C4-2B (cell line): ENCODE results near the gene NIPSNAP3A.

Experiments used
- ZFX ChIP-seq: fragments of 450-650 bp; IDR thresholded peaks from 2 replicates; pipeline ENCODE4 v1.6.1; 2017
- TF ChIP-seq, protein P1 (sequence below): fragments of 450-650 bp; conservative IDR thresholded peaks from 2 replicates; pipeline ENCODE4 v1.5.1; 2017; ENCODE audit warnings: mild to moderate bottlenecking

DNA sequence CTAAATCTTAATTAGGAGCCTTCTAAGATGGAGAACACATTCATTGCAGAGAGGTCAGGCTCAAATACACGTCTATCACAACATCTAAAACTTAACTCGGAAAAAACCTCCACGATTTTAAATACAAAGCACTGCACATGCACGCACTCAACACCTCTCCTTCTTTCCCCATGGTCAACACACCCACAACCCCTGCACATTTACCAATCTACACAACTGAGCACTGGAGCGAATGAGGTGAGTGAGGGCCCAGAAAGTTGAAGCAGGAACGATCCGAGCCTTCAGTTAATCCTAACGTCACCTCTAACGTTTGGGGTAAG, 278 bp upstream of the NIPSNAP3A start:
- TF ChIP-seq, protein P1, sequence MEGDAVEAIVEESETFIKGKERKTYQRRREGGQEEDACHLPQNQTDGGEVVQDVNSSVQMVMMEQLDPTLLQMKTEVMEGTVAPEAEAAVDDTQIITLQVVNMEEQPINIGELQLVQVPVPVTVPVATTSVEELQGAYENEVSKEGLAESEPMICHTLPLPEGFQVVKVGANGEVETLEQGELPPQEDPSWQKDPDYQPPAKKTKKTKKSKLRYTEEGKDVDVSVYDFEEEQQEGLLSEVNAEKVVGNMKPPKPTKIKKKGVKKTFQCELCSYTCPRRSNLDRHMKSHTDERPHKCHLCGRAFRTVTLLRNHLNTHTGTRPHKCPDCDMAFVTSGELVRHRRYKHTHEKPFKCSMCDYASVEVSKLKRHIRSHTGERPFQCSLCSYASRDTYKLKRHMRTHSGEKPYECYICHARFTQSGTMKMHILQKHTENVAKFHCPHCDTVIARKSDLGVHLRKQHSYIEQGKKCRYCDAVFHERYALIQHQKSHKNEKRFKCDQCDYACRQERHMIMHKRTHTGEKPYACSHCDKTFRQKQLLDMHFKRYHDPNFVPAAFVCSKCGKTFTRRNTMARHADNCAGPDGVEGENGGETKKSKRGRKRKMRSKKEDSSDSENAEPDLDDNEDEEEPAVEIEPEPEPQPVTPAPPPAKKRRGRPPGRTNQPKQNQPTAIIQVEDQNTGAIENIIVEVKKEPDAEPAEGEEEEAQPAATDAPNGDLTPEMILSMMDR, result no peak
- TF ChIP-seq ZFX, result no peak
